ENCODE data around the gene CTTN. TPM values are rescaled to one million over a fixed set of nuclear protein-coding genes. Genes with fewer than 3 reads are reported as not detected.

The CTTN gene
- total and polyA plus RNA-seq, 2 of the 13 experiments (the other 11 are each of a cell fraction or from before 2014, with no cell fraction given) = 84.4 to 114 TPM

- Histone ChIP-seq H4K20me1 (ENCODE audit: insufficient read depth, low read length) (no peaks in the 10 kb centered on the region), H3K79me2 (ENCODE audit: insufficient read depth, low read length) (no peaks in the 10 kb centered on the region), H3K9ac (ENCODE audit: insufficient read depth, low read depth, low read length) (no peak overlapping the region), H3K27me3 (ENCODE audit: control insufficient read depth in 1 of 2, insufficient read depth in 2 of 2, low read length in 2 of 2) (no peaks in the 10 kb centered on the region), H3K9me3 (ENCODE audit: low read length) (no peaks in the 10 kb centered on the region), H3K4me1 (ENCODE audit: insufficient read depth, low read length) (no peaks in the 10 kb centered on the region), H3K4me3 (replicated peaks in 1 of 3; ENCODE audit: insufficient read depth in 1 of 3, low read depth in 2 of 3, low read length in 3 of 3) (no peak overlapping the region), H3K27ac (ENCODE audit: extremely low read length, insufficient read depth, low read length) (no peak overlapping the region), H2AFZ (ENCODE audit: low read length) (no peak overlapping the region), H3K36me3 (replicated peaks in 1 of 2; ENCODE audit: control insufficient read depth in 1 of 2, insufficient read depth in 2 of 2, low read length in 2 of 2) (peaks cover 16 to 57% of the 10 kb centered on the region in 2 experiments), H3K4me2 (ENCODE audit: low read depth, low read length) (no peak overlapping the region)
- FAIRE-seq (no peak), ATAC-seq (no peak), DNase-seq (ENCODE audit: low spot score) (no peak)
- no peak for TF ChIP-seq RBAK (CRISPR knock-in tag; IDR thresholded peaks at IDR 0.05)
- no peak for TF ChIP-seq PHF20 (CRISPR knock-in tag; IDR thresholded peaks at IDR 0.05)
- peak; percentile 63 for TF ChIP-seq ZNF121 (CRISPR knock-in tag; IDR thresholded peaks at IDR 0.05)
- peak; percentile 26; the same call in 1 of the 2 replicates for TF ChIP-seq ZNF770 (CRISPR knock-in tag; IDR thresholded peaks at IDR 0.05)
- WGBS (ENCODE audit: low lambda C conversion rate) = 83% methylated on average over 1 of the region's 1 CpG
- intact Hi-C loops (cut with micrococcal nuclease; ENCODE audit: unreplicated experiment) (no loop called here), in situ Hi-C loops (cut with HindIII; ENCODE audit: extremely low pct_ligation_motif_present, low pct_unique_long_range_greater_than_20kb) (no loop called here)
- ChIA-PET POLR2A (no interaction called here), CTCF (ENCODE audit: low intra/inter-chr PET ratio, low total read pairs) (no interaction called here)
- no TSS peak for BruUV-seq (replicated peaks)
Measured at GRCh38 chr11:70348608-70349007, 49.7 kb upstream of the CTTN start.

GRCh38 chr11:70351646-70352045, 46.7 kb upstream of the CTTN start:
- ChIA-PET CTCF (ENCODE audit: low intra/inter-chr PET ratio, low total read pairs) (no interaction called here), POLR2A (no interaction called here)
- WGBS (ENCODE audit: low lambda C conversion rate) = 96% methylated on average over 3 of the region's 3 CpGs
- Histone ChIP-seq H4K20me1 (ENCODE audit: insufficient read depth, low read length) (no peaks in the 10 kb centered on the region), H3K27ac (ENCODE audit: extremely low read length, insufficient read depth, low read length) (no peak overlapping the region), H3K4me2 (ENCODE audit: low read depth, low read length) (no peak overlapping the region), H3K27me3 (ENCODE audit: control insufficient read depth in 1 of 2, insufficient read depth in 2 of 2, low read length in 2 of 2) (no peaks in the 10 kb centered on the region), H3K9me3 (ENCODE audit: low read length) (no peaks in the 10 kb centered on the region), H3K79me2 (ENCODE audit: insufficient read depth, low read length) (no peaks in the 10 kb centered on the region), H3K4me1 (ENCODE audit: insufficient read depth, low read length) (no peaks in the 10 kb centered on the region), H3K4me3 (replicated peaks in 1 of 3; ENCODE audit: insufficient read depth in 1 of 3, low read depth in 2 of 3, low read length in 3 of 3) (no peak overlapping the region), H2AFZ (ENCODE audit: low read length) (no peak overlapping the region), H3K9ac (ENCODE audit: insufficient read depth, low read depth, low read length) (no peak overlapping the region), H3K36me3 (replicated peaks in 1 of 2; ENCODE audit: control insufficient read depth in 1 of 2, insufficient read depth in 2 of 2, low read length in 2 of 2) (peaks cover 26 to 64% of the 10 kb centered on the region in 2 experiments; a peak in 4 of 5 replicates)
- in situ Hi-C loops (cut with HindIII; ENCODE audit: extremely low pct_ligation_motif_present, low pct_unique_long_range_greater_than_20kb) (no loop called here), intact Hi-C loops (cut with micrococcal nuclease; ENCODE audit: unreplicated experiment) (no loop called here)
- TF ChIP-seq NONO (IDR thresholded peaks at IDR 0.05) (no peak), NONO (CRISPR knock-in tag; conservative IDR thresholded peaks at IDR 0.05) (no peak), NBN (conservative IDR thresholded peaks at IDR 0.05) (no peak), ZFYVE20 (CRISPR knock-in tag; IDR thresholded peaks at IDR 0.05; ENCODE audit: borderline replicate concordance, low read depth) (no peak), ZNF34 (CRISPR knock-in tag; IDR thresholded peaks at IDR 0.05; ENCODE audit: borderline replicate concordance) (no peak), BRF2 (CRISPR knock-in tag; IDR thresholded peaks at IDR 0.05) (no peak), ZNF17 (CRISPR knock-in tag; IDR thresholded peaks at IDR 0.05) (no peak)
- ATAC-seq (no peak), FAIRE-seq (no peak), DNase-seq (ENCODE audit: low spot score) (no peak)
- no TSS peak for BruUV-seq (replicated peaks)

Measured in HepG2 (cell line).